Measurements from ENCODE around the gene PROK2.

DNA sequence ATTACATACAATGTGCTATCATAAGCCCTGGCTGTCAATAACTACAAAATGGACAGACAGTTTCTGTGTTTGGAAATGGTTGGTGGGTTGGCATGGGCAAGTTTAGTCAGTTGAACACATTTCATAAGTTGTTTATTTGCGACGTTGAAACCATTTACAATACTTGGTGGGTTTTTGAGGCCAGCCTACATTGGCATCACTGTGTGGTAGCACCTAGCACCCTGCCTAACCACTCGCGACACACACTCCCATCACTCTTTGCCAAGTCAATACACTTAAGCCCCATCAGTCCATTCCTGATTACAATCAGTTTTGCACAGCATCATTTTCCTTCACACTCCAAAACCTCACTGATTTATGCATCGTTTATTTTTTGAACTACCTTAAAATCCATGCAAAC is 13.8 kb downstream of the PROK2 start:
- TF ChIP-seq, protein P1, sequence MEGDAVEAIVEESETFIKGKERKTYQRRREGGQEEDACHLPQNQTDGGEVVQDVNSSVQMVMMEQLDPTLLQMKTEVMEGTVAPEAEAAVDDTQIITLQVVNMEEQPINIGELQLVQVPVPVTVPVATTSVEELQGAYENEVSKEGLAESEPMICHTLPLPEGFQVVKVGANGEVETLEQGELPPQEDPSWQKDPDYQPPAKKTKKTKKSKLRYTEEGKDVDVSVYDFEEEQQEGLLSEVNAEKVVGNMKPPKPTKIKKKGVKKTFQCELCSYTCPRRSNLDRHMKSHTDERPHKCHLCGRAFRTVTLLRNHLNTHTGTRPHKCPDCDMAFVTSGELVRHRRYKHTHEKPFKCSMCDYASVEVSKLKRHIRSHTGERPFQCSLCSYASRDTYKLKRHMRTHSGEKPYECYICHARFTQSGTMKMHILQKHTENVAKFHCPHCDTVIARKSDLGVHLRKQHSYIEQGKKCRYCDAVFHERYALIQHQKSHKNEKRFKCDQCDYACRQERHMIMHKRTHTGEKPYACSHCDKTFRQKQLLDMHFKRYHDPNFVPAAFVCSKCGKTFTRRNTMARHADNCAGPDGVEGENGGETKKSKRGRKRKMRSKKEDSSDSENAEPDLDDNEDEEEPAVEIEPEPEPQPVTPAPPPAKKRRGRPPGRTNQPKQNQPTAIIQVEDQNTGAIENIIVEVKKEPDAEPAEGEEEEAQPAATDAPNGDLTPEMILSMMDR (IDR thresholded peaks at IDR 0.05; ENCODE audit: low read depth, low read length) = no peak
- TF ChIP-seq EZH2phosphoT487 (IDR thresholded peaks at IDR 0.05; ENCODE audit: low read depth) = no peak

Measured in OCI-LY3 (cell line).